MCF 10A (cell line): ENCODE results near the gene ETV5. TPM values are rescaled to one million over a fixed set of nuclear protein-coding genes. Genes with fewer than 3 reads are reported as not detected.

Source experiments
- BruUV-seq: library from RNA; stranded (reverse); fragments of 400-500 nt; replicated peaks from 2 replicates; lab custom pipeline; 2021; lab: Mats Ljungman, UMichigan
- CTCF ChIA-PET: fragments of 300-600 bp; sonication (Branson Sonifier 250); formaldehyde crosslinking; extraction: SDS; loops from one replicate; lab custom pipeline; 2021; ENCODE audit warnings: antibody characterized with exemption, inconsistent platforms; lab: Yijun Ruan, JAX
- POLR2A ChIA-PET: fragments of 300-600, 350-650 bp; sonication (Branson Sonifier 250); formaldehyde crosslinking; extraction: SDS; loops from one replicate; lab custom pipeline; 2020; ENCODE audit warnings: antibody characterized with exemption, inconsistent platforms; lab: Yijun Ruan, JAX
- DNase-seq: peaks from one replicate; pipeline ENCODE4 v3.0.0-alpha.2; 2018; ENCODE audit not compliant: unreplicated experiment
- H3K27ac Mint-ChIP-seq: one replicate; pipeline ENCODE4 v1.8.0; 2022; ENCODE audit warnings: mild to moderate bottlenecking, low read depth, mixed read lengths; ENCODE audit not compliant: unreplicated experiment
- H3K27me3 Mint-ChIP-seq: one replicate; pipeline ENCODE4 v1.8.0; 2022; ENCODE audit warnings: mixed read lengths; ENCODE audit not compliant: insufficient read depth, unreplicated experiment
- H3K36me3 Mint-ChIP-seq: one replicate; pipeline ENCODE4 v1.8.0; 2022; ENCODE audit warnings: mild to moderate bottlenecking, moderate library complexity, mixed read lengths; ENCODE audit not compliant: insufficient read depth, unreplicated experiment
- H3K4me1 Mint-ChIP-seq: one replicate; pipeline ENCODE4 v1.8.0; 2022; ENCODE audit warnings: mixed read lengths; ENCODE audit not compliant: insufficient read depth, unreplicated experiment
- H3K4me3 Mint-ChIP-seq: one replicate; pipeline ENCODE4 v1.8.0; 2022; ENCODE audit warnings: mild to moderate bottlenecking, moderate library complexity, mixed read lengths; ENCODE audit not compliant: unreplicated experiment
- H3K9me3 Mint-ChIP-seq: one replicate; pipeline ENCODE4 v1.8.0; 2022; ENCODE audit warnings: mixed read lengths; ENCODE audit not compliant: unreplicated experiment
- intact Hi-C: fragments of 100-400 bp; cut with micrococcal nuclease; formaldehyde crosslinking; loops from 2 replicates; pipeline ENCODE4 v1.14.1; 2022
- total RNA-seq: library from RNA; stranded (reverse); gene quantifications from 2 replicates; pipeline ENCODE4 v1.2.3, GENCODE V29; 2022
- TF ChIP-seq, protein P1 (sequence below): fragments of 200-600 bp; IDR thresholded peaks from one replicate; pipeline ENCODE4 v1.8.0; 2022; ENCODE audit warnings: antibody characterized with exemption, mild to moderate bottlenecking; ENCODE audit not compliant: unreplicated experiment

Gene ETV5
- total RNA-seq, 1 experiment from 2014 or later, result 93.0 TPM

- BruUV-seq, result no TSS peak
- no peak for DNase-seq
- peaks cover 8% of the 10 kb centered on the region for H3K4me1 Mint-ChIP-seq
- ChIA-PET POLR2A (no interaction called here), CTCF (interaction anchor here (0.6 to 0.9 kb wide), 2 partner anchors 408 to 616 kb away, joined by 3 to 4 read pairs; no protein-coding TSS in a partner anchor)
- H3K4me3 Mint-ChIP-seq, result no peak overlapping the region
- H3K36me3 Mint-ChIP-seq, result no peaks in the 10 kb centered on the region
- no peaks in the 10 kb centered on the region for H3K27me3 Mint-ChIP-seq
- intact Hi-C loops, result no loop called here
- H3K9me3 Mint-ChIP-seq, result no peaks in the 10 kb centered on the region
- H3K27ac Mint-ChIP-seq, result no peak overlapping the region
- TF ChIP-seq, protein P1, sequence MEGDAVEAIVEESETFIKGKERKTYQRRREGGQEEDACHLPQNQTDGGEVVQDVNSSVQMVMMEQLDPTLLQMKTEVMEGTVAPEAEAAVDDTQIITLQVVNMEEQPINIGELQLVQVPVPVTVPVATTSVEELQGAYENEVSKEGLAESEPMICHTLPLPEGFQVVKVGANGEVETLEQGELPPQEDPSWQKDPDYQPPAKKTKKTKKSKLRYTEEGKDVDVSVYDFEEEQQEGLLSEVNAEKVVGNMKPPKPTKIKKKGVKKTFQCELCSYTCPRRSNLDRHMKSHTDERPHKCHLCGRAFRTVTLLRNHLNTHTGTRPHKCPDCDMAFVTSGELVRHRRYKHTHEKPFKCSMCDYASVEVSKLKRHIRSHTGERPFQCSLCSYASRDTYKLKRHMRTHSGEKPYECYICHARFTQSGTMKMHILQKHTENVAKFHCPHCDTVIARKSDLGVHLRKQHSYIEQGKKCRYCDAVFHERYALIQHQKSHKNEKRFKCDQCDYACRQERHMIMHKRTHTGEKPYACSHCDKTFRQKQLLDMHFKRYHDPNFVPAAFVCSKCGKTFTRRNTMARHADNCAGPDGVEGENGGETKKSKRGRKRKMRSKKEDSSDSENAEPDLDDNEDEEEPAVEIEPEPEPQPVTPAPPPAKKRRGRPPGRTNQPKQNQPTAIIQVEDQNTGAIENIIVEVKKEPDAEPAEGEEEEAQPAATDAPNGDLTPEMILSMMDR, result no peak
These were observed 109.7 kb downstream of the ETV5 start for GRCh38 chr3:185999221-185999620.

DNA sequence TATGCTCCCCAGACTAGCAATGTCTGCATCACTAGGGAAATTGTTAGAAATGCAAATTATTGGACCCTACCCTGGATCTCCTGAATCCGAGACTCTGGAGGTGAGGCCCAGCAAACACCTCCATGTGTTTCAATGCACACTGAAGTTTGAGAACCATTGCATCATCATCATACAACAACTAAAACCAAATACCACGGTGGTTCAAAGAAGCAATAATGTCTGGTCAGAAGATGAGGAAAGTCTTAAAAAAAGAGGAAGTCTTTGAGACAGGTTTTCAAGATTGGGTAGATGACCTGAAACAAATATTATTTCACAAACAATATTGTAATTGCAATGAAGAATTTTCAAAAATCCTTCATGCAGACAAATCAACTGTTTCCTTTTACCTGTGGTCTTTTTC lies 110.8 kb downstream of the ETV5 start:
- TF ChIP-seq, protein P1, result no peak
- Mint-ChIP-seq H3K4me3 (no peak overlapping the region), H3K4me1 (peaks cover 8% of the 10 kb centered on the region), H3K27ac (no peak overlapping the region), H3K36me3 (no peaks in the 10 kb centered on the region), H3K9me3 (no peaks in the 10 kb centered on the region), H3K27me3 (peaks cover 8% of the 10 kb centered on the region)
- POLR2A ChIA-PET, result interaction anchor here (1.2 kb wide), 1 partner anchor 24 kb away, joined by 4 read pairs; no protein-coding TSS in a partner anchor
- no TSS peak for BruUV-seq
- DNase-seq, result no peak
- CTCF ChIA-PET, result interaction anchor here (0.7 to 3.8 kb wide), 2 partner anchors 21 to 542 kb away, joined by 3 to 36 read pairs; no protein-coding TSS in a partner anchor
- intact Hi-C loops, result no loop called here

GRCh38 chr3:185997130-185997529 lies 111.8 kb downstream of the ETV5 start:
- Mint-ChIP-seq H3K4me1 (peaks cover 8% of the 10 kb centered on the region), H3K9me3 (no peaks in the 10 kb centered on the region), H3K36me3 (no peaks in the 10 kb centered on the region), H3K27ac (no peak overlapping the region), H3K4me3 (no peak overlapping the region), H3K27me3 (peaks cover 10% of the 10 kb centered on the region)
- no peak for DNase-seq
- no TSS peak for BruUV-seq
- CTCF ChIA-PET, result interaction anchor here (0.7 to 3.8 kb wide), 3 partner anchors 12 to 543 kb away, joined by 3 to 36 read pairs (median 4); no protein-coding TSS in a partner anchor
- POLR2A ChIA-PET, result interaction anchor here (1.2 kb wide), 1 partner anchor 25 kb away, joined by 4 read pairs; no protein-coding TSS in a partner anchor
- intact Hi-C loops, result no loop called here
- TF ChIP-seq, protein P1, result no peak

Other genes starting within 250 kb of the ETV5 start
- 212 and 246 TPM in 2 replicates for gene TRA2B, start 171.1 kb downstream of the ETV5 start, total RNA-seq